Prostate gland (tissue), 2 donors: Measurements from ENCODE around the gene TMEM30A. TPM values are rescaled to one million over a fixed set of nuclear protein-coding genes. Genes with fewer than 3 reads are reported as not detected.

ENCODE experiments used
- DNase-seq: peaks from one replicate; pipeline ENCODE4 v3.0.0-alpha.2; 2019; ENCODE audit warnings: low spot score
- H3K27ac ChIP-seq, 2 donors: fragments of 200-600 bp; sonication (generic); 2 replicates each; pipeline ENCODE4 v1.5.1; 2017 to 2019
- H3K27me3 ChIP-seq: fragments of 200-600 bp; sonication (generic); replicated peaks from 2 replicates; pipeline ENCODE4 v1.5.1; 2019; ENCODE audit not compliant: insufficient read depth
- H3K36me3 ChIP-seq, 2 donors: fragments of 200-600 bp; sonication (generic); 1 replicate in 1 of 2; 2 replicates in 1 of 2; pipeline versions ENCODE4 v1.5.1 to v1.8.1; 2017 to 2019
- H3K4me1 ChIP-seq: fragments of 200-600 bp; sonication (generic); replicated peaks from 2 replicates; pipeline ENCODE4 v1.5.1; 2019
- H3K4me3 ChIP-seq, 2 donors: fragments of 200-600 bp; sonication (generic); 2 replicates each; pipeline ENCODE4 v1.5.1; 2017 to 2019
- H3K9me3 ChIP-seq: fragments of 200-600 bp; sonication (generic); 2 replicates; pipeline ENCODE4 v1.5.1; 2017
- POLR2A ChIP-seq: fragments of 450-650 bp; IDR thresholded peaks from one replicate; pipeline ENCODE4 v1.6.1; 2016; ENCODE audit warnings: antibody characterized with exemption, mild to moderate bottlenecking
- POLR2AphosphoS5 ChIP-seq: sonication (generic); formaldehyde crosslinking; IDR thresholded peaks from one replicate; pipeline ENCODE4 v1.6.1; 2017; ENCODE audit warnings: antibody characterized with exemption
- WGBS: methylation state at CpG from one replicate; pipeline ENCODE4 v1.1.5; 2018; 5-methylcytosine and 5-hydroxymethylcytosine counted together
- intact Hi-C: fragments of 100-400 bp; cut with DNase I; formaldehyde crosslinking; loops from one replicate; pipeline ENCODE4 v1.14.2; 2022
- total RNA-seq, 2 donors: library from RNA; depleted of rRNA; stranded (reverse); fragments of >200 nt; gene quantifications; one replicate each; pipeline ENCODE4 v1.1.0, GENCODE V29; 2016
- TF ChIP-seq, protein P1 (sequence below), 4 experiments: fragments of 200-600 bp in 2 of 4; fragments of 450-650 bp in 2 of 4; sonication (generic) in 2 of 4; IDR thresholded peaks; 1 replicate in 3 of 4; 2 replicates in 1 of 4; pipeline ENCODE4 v1.5.1; 2016 to 2019; ENCODE audit warnings: antibody characterized with exemption in 4 of 4, mild to moderate bottlenecking in 2 of 4, moderate library complexity in 2 of 4

Gene TMEM30A
- total RNA-seq, 2 donors from 2014 or later: 60.5 to 82.3 TPM

DNA sequence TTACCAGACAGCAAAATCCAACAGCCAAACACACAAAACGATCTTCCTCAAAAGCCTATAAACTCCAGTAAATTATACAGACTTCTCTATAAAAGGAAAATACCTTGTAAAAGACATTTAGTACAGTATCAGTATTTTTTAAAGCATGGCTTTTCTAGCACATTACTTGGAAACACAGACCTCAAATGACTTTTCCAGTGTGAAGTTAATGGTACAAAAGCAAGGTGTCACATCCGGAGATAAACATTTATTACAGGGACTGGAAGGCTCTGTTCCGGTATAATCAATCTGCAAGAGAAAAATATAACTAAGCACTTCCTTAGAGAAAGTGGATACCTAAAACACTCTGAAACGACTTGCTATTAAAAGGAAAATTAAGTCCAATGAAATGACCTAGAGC is 17.1 kb downstream of the TMEM30A start:
- Histone ChIP-seq H3K36me3 (no peaks in the 10 kb centered on the region), H3K27me3 (no peaks in the 10 kb centered on the region), H3K4me3 (no peak overlapping the region), H3K4me1 (no peaks in the 10 kb centered on the region), H3K27ac (no peak overlapping the region), H3K9me3 (no peaks in the 10 kb centered on the region)
- no peak for DNase-seq
- TF ChIP-seq POLR2AphosphoS5 (no peak), POLR2A (no peak)
- TF ChIP-seq, protein P1, sequence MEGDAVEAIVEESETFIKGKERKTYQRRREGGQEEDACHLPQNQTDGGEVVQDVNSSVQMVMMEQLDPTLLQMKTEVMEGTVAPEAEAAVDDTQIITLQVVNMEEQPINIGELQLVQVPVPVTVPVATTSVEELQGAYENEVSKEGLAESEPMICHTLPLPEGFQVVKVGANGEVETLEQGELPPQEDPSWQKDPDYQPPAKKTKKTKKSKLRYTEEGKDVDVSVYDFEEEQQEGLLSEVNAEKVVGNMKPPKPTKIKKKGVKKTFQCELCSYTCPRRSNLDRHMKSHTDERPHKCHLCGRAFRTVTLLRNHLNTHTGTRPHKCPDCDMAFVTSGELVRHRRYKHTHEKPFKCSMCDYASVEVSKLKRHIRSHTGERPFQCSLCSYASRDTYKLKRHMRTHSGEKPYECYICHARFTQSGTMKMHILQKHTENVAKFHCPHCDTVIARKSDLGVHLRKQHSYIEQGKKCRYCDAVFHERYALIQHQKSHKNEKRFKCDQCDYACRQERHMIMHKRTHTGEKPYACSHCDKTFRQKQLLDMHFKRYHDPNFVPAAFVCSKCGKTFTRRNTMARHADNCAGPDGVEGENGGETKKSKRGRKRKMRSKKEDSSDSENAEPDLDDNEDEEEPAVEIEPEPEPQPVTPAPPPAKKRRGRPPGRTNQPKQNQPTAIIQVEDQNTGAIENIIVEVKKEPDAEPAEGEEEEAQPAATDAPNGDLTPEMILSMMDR (IDR thresholded peaks at IDR 0.05): no peak
- intact Hi-C loops: loop anchor here (5.0 kb wide), 1 partner anchor 260 kb away; no protein-coding TSS in a partner anchor
- 7% methylated on average over 4 of the region's 4 CpGs for WGBS

DNA sequence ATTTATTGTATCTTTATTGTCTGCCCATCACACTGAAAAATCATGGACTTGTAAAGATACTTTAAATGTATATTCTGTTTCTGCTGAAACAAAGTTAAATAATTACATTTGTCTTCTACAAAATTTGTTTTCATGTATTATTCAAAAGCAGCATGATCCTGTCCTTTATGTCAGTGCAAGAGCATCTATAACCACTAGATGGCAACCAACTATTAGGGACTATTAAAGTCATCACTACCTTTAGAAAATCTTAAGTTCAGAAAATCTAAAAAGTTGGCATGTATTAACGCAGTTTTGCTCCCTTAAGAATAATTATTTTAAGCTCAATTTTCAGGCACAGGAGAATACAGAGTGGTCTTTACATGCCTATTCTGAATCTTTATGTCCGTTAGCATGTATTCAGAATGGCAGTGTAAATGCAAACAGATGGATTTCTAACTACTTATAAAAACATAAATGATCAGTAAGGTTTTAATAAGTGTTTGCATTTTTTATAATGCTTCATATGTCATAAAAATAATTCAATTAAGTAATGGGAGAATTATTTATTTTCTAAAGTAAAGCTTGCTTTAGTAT is 17.8 kb downstream of the TMEM30A start:
- Histone ChIP-seq H3K4me1 (no peaks in the 10 kb centered on the region), H3K9me3 (no peaks in the 10 kb centered on the region), H3K36me3 (no peaks in the 10 kb centered on the region), H3K27ac (no peak overlapping the region), H3K27me3 (no peaks in the 10 kb centered on the region), H3K4me3 (no peak overlapping the region)
- WGBS: 53% methylated on average over 2 of the region's 2 CpGs
- intact Hi-C loops: loop anchor here (5.0 kb wide), 1 partner anchor 260 kb away; no protein-coding TSS in a partner anchor
- DNase-seq: no peak
- TF ChIP-seq POLR2AphosphoS5 (no peak), POLR2A (no peak)
- TF ChIP-seq, protein P1 (IDR thresholded peaks at IDR 0.05): peak; percentile 30 to 80 (median 67)

DNA sequence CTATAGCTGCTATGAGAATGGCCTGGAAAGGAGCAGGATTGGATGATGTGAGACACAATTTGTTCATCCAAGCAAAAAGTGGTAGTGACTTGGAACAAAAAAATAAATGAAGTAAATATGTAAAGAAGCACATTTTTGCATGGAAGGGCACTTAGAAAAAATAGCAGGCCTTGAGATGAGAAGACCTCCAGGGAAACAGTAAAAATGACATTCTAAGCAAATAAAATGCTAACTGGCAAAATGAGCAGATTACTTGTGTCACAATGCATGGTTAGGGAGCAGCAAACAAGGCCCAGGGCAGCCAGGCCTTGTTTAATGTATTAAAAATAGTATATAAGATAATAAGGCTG is 21.2 kb downstream of the TMEM30A start:
- TF ChIP-seq POLR2AphosphoS5: no peak
- TF ChIP-seq, protein P1 (IDR thresholded peaks at IDR 0.05): no peak
- no peak for TF ChIP-seq POLR2A
- no peaks in the 10 kb centered on the region for H3K4me1 ChIP-seq
- H3K4me3 ChIP-seq: no peak overlapping the region
- no peak for DNase-seq
- H3K9me3 ChIP-seq: no peaks in the 10 kb centered on the region
- no peak overlapping the region for H3K27ac ChIP-seq
- intact Hi-C loops: no loop called here
- H3K36me3 ChIP-seq: no peaks in the 10 kb centered on the region
- no peaks in the 10 kb centered on the region for H3K27me3 ChIP-seq

DNA sequence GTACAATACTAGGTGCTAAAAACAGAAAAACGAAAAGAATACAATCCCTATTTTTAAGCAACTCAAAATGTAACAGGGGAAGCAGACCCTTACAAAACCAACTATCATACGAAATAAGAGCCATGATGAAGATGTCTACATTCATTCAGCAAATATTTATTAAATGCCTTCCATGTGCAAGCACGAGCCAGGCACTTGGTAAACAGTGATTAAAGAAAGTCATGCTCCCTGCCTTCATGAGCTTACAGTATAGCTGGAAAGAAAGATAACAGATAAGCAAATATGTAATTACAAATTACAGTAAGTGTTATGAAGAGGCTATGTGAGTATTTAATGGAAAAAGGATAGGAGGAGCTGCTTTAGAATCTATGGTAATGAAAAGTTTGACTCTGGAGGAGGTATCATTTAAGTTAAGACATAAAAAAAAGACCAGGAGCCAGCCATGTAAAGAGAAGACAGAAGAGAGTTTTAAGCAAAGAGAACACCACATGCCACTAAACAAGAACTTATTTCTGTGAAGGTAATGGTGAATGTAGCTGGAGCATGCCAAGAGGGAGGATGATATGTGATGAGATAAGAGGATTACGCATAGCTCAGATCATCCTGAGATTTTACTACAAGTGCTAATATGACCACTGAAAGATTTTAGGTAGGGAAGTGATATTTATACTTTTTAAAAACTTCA is 21.7 kb downstream of the TMEM30A start:
- H3K4me3 ChIP-seq: no peak overlapping the region
- no peaks in the 10 kb centered on the region for H3K9me3 ChIP-seq
- H3K27me3 ChIP-seq: no peaks in the 10 kb centered on the region
- H3K4me1 ChIP-seq: no peaks in the 10 kb centered on the region
- no peaks in the 10 kb centered on the region for H3K36me3 ChIP-seq
- H3K27ac ChIP-seq: no peak overlapping the region
- 77% methylated on average over 4 of the region's 4 CpGs for WGBS
- no peak for DNase-seq
- TF ChIP-seq POLR2AphosphoS5: no peak
- TF ChIP-seq, protein P1 (IDR thresholded peaks at IDR 0.05): no peak
- TF ChIP-seq POLR2A: no peak
- intact Hi-C loops: no loop called here

DNA sequence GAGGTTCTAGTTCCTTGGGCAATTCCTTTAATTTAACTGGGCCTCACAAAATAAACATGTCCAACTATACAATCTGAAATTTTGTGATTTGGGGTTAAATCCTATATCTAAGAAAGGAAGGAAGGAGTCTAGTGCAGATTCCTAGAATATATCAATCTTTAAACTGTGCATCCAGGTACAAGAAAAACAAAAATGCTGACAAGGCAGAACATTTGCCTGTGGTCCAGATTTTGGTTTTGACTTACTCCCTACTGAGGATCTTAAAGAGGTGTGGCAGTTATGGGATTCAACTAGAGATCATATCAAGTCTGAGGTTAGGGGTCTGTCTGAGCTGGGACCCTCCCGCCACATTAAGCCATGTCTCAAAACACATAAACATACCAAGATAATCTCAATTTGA is 23.3 kb downstream of the TMEM30A start:
- Histone ChIP-seq H3K4me1 (no peaks in the 10 kb centered on the region), H3K36me3 (no peaks in the 10 kb centered on the region), H3K4me3 (no peak overlapping the region), H3K9me3 (no peaks in the 10 kb centered on the region), H3K27ac (no peak overlapping the region), H3K27me3 (no peaks in the 10 kb centered on the region)
- intact Hi-C loops: no loop called here
- no peak for DNase-seq
- no peak for TF ChIP-seq POLR2A
- TF ChIP-seq, protein P1 (IDR thresholded peaks at IDR 0.05): no peak
- 100% methylated on average over 1 of the region's 1 CpG for WGBS
